Common myeloid progenitor, CD34-positive (primary cell): ENCODE results near the gene MYRFL.
"Not testable (repeated sequence)": the region's sequence is repeated elsewhere in the genome, so short reads cannot be mapped to it uniquely, and the experiment has no call there.

Experiments used
- CTCF ChIA-PET: fragments of 350-600 bp; sonication (Branson Sonifier 250); formaldehyde crosslinking; loops from one replicate; lab custom pipeline; 2021; ENCODE audit warnings: antibody characterized with exemption; lab: Charles Lee
- POLR2A ChIA-PET: fragments of 350-600 bp; sonication (Branson Sonifier 250); formaldehyde crosslinking; loops from one replicate; lab custom pipeline; 2021; ENCODE audit warnings: antibody characterized with exemption; lab: Charles Lee
- DNase-seq, 3 donors: peaks; one replicate each; pipeline versions ENCODE4 v3.0.0 to v3.0.0-alpha.2; 2013
- H3K27ac ChIP-seq, 2 experiments: 1 replicate in 1 of 2; 2 replicates in 1 of 2; pipeline ENCODE4 v1.7.0; 2013; ENCODE audit warnings: inconsistent platforms in 2 of 2, low read length in 2 of 2, mild to moderate bottlenecking in 2 of 2, low read depth in 1 of 2, moderate library complexity in 1 of 2; ENCODE audit not compliant: severe bottlenecking in 2 of 2, insufficient read depth in 1 of 2, poor library complexity in 1 of 2
- H3K27me3 ChIP-seq, 5 experiments: replicated peaks in 2 of 5; 1 replicate in 3 of 5; 2 replicates in 2 of 5; pipeline versions ENCODE4 v1.6.1 to v1.7.0; 2013; ENCODE audit warnings: low read length in 4 of 5, mild to moderate bottlenecking in 2 of 5, moderate library complexity in 2 of 5, inconsistent platforms in 1 of 5; ENCODE audit not compliant: insufficient read depth in 5 of 5, control insufficient read depth in 4 of 5
- H3K36me3 ChIP-seq, 4 experiments: 1 replicate in 2 of 4; 2 replicates in 2 of 4; pipeline versions ENCODE4 v1.6.1 to v1.7.0; 2013; ENCODE audit warnings: low read length in 3 of 4, control low read depth in 1 of 4, mild to moderate bottlenecking in 1 of 4; ENCODE audit not compliant: control insufficient read depth in 4 of 4, insufficient read depth in 4 of 4
- H3K4me1 ChIP-seq, 4 experiments: 1 replicate in 3 of 4; 2 replicates in 1 of 4; pipeline versions ENCODE4 v1.6.1 to v1.7.1; 2013; ENCODE audit warnings: low read length in 3 of 4, mild to moderate bottlenecking in 3 of 4, control low read depth in 1 of 4, inconsistent platforms in 1 of 4, moderate library complexity in 1 of 4; ENCODE audit not compliant: control insufficient read depth in 4 of 4, insufficient read depth in 4 of 4; ENCODE audit errors: control extremely low read depth in 1 of 4
- H3K4me3 ChIP-seq, 7 experiments: 1 replicate in 4 of 7; 2 replicates in 3 of 7; pipeline versions ENCODE4 v1.5.1 to v1.7.0; 2013; ENCODE audit warnings: mild to moderate bottlenecking in 7 of 7, low read length in 6 of 7, moderate library complexity in 6 of 7, inconsistent platforms in 2 of 7, low read depth in 2 of 7, control low read depth in 1 of 7; ENCODE audit not compliant: insufficient read depth in 4 of 7, control insufficient read depth in 1 of 7; ENCODE audit errors: extremely low read depth in 1 of 7
- H3K9me3 ChIP-seq, 5 experiments: 1 replicate in 4 of 5; 2 replicates in 1 of 5; pipeline versions ENCODE4 v1.6.1 to v1.7.1; 2013; ENCODE audit warnings: low read length in 4 of 5, mild to moderate bottlenecking in 2 of 5, inconsistent platforms in 1 of 5, low read depth in 1 of 5, moderate library complexity in 1 of 5; ENCODE audit not compliant: control insufficient read depth in 4 of 5, insufficient read depth in 2 of 5; ENCODE audit errors: control extremely low read depth in 1 of 5
- WGBS: methylation state at CpG from one replicate; pipeline ENCODE4 v1.1.5; 2013; ENCODE audit not compliant: insufficient coverage; 5-methylcytosine and 5-hydroxymethylcytosine counted together

Gene MYRFL

GRCh38 chr12:69853176-69853961, 28.3 kb downstream of the MYRFL start:
- CTCF ChIA-PET, H3K4me1 ChIP-seq, H3K27me3 ChIP-seq, H3K36me3 ChIP-seq, H3K4me3 ChIP-seq, H3K27ac ChIP-seq, DNase-seq, POLR2A ChIA-PET: not testable (repeated sequence)
- peaks cover 0 to 12% (median 4%) of the 10 kb centered on the region in 5 experiments for H3K9me3 ChIP-seq
- WGBS: 97% methylated on average over 39 of the region's 61 CpGs

- Histone ChIP-seq H3K27me3 (peaks cover 0 to 5% (median 2%) of the 10 kb centered on the region in 5 experiments), H3K4me3 (no peak overlapping the region), H3K27ac (no peak overlapping the region), H3K9me3 (no peaks in the 10 kb centered on the region), H3K36me3 (no peaks in the 10 kb centered on the region), H3K4me1 (no peaks in the 10 kb centered on the region)
- WGBS: 80% methylated on average over 1 of the region's 4 CpGs
- no peak for DNase-seq
- ChIA-PET POLR2A (no interaction called here), CTCF (interaction anchor here (2.2 kb wide), 1 partner anchor 13 kb away, joined by 16 read pairs; no protein-coding TSS in a partner anchor)
Observed at GRCh38 chr12:69866698-69867097, 41.7 kb downstream of the MYRFL start.

GRCh38 chr12:69868695-69869094, 43.7 kb downstream of the MYRFL start:
- POLR2A ChIA-PET: no interaction called here
- H3K36me3 ChIP-seq: no peaks in the 10 kb centered on the region
- CTCF ChIA-PET: interaction anchor here (1.5 to 2.2 kb wide), 2 partner anchors 11 to 32 kb away, joined by 4 to 16 read pairs; no protein-coding TSS in a partner anchor
- peaks cover 0 to 7% (median 2%) of the 10 kb centered on the region in 5 experiments for H3K27me3 ChIP-seq
- no peak overlapping the region for H3K27ac ChIP-seq
- 93% methylated on average over 6 of the region's 9 CpGs for WGBS
- H3K9me3 ChIP-seq: no peaks in the 10 kb centered on the region
- no peak for DNase-seq
- no peaks in the 10 kb centered on the region for H3K4me1 ChIP-seq
- H3K4me3 ChIP-seq: no peak overlapping the region

GRCh38 chr12:69872804-69873203, 47.8 kb downstream of the MYRFL start:
- H3K4me1 ChIP-seq: no peaks in the 10 kb centered on the region
- DNase-seq: no peak
- WGBS: no CpG with 5 or more reads among the region's 3 CpGs
- ChIA-PET POLR2A (no interaction called here), CTCF (interaction anchor here (0.7 to 1.5 kb wide), 2 partner anchors 703 to 707 kb away, joined by 3 read pairs; no protein-coding TSS in a partner anchor)
- H3K27ac ChIP-seq: no peak overlapping the region
- H3K9me3 ChIP-seq: no peaks in the 10 kb centered on the region
- H3K27me3 ChIP-seq: peaks cover 0 to 9% (median 2%) of the 10 kb centered on the region in 5 experiments
- H3K36me3 ChIP-seq: no peaks in the 10 kb centered on the region
- no peak overlapping the region for H3K4me3 ChIP-seq

GRCh38 chr12:69873429-69873828, 48.4 kb downstream of the MYRFL start:
- 87% methylated on average over 2 of the region's 2 CpGs for WGBS
- ChIA-PET CTCF (no interaction called here), POLR2A (no interaction called here)
- H3K4me1 ChIP-seq: no peaks in the 10 kb centered on the region
- no peaks in the 10 kb centered on the region for H3K36me3 ChIP-seq
- no peaks in the 10 kb centered on the region for H3K9me3 ChIP-seq
- no peak for DNase-seq
- H3K27ac ChIP-seq: no peak overlapping the region
- no peak overlapping the region for H3K4me3 ChIP-seq
- peaks cover 0 to 9% (median 2%) of the 10 kb centered on the region in 5 experiments for H3K27me3 ChIP-seq

- CTCF ChIA-PET: no interaction called here
- no peak for DNase-seq
- Histone ChIP-seq H3K9me3 (no peaks in the 10 kb centered on the region), H3K4me3 (no peak overlapping the region), H3K36me3 (no peaks in the 10 kb centered on the region), H3K27me3 (peaks cover 0 to 11% (median 2%) of the 10 kb centered on the region in 5 experiments), H3K27ac (no peak overlapping the region), H3K4me1 (peaks cover 0 to 6% (median 2%) of the 10 kb centered on the region in 4 experiments)
- POLR2A ChIA-PET: no interaction called here
- no CpG with 5 or more reads among the region's 1 CpG for WGBS
Observed at GRCh38 chr12:69874606-69875005, 49.6 kb downstream of the MYRFL start.

GRCh38 chr12:69875416-69875935, 50.4 kb downstream of the MYRFL start:
- whole genome bisulfite sequencing: 98% methylated on average over 8 of the region's 11 CpGs
- POLR2A ChIA-PET: no interaction called here
- no peak for DNase-seq

More at GRCh38 chr12:69875416-69875935, 50.4 kb downstream of the MYRFL start:
- CTCF ChIA-PET: interaction anchor here (0.9 to 1.2 kb wide), 2 partner anchors 9 to 26 kb away, joined by 3 to 4 read pairs; no protein-coding TSS in a partner anchor
- peaks cover 0 to 8% (median 0%) of the 10 kb centered on the region in 5 experiments for H3K27me3 ChIP-seq
- no peaks in the 10 kb centered on the region for H3K36me3 ChIP-seq
- H3K27ac ChIP-seq: no peak overlapping the region
- no peak overlapping the region for H3K4me3 ChIP-seq
- H3K9me3 ChIP-seq: no peaks in the 10 kb centered on the region
- peaks cover 0 to 6% (median 2%) of the 10 kb centered on the region in 4 experiments for H3K4me1 ChIP-seq
